Psoas muscle (tissue), 8 donors: ENCODE results near the gene CHST15. TPM values are rescaled to one million over a fixed set of nuclear protein-coding genes. Genes with fewer than 3 reads are reported as not detected.

Experiments used
- ATAC-seq, 4 donors: fragments of 200-7000 bp; cut with Tn5 transposase; one replicate each; pipeline ENCODE4 v1.9.1; 2020; ENCODE audit warnings: moderate library complexity in 3 of 4, mild to moderate bottlenecking in 2 of 4
- DNase-seq, 2 donors: peaks; one replicate each; pipeline ENCODE4 v3.0.0-alpha.2; 2020
- H3K27ac ChIP-seq: fragments of 200-600 bp; one replicate; pipeline ENCODE4 v1.8.0; 2022
- H3K27me3 ChIP-seq, 3 donors: fragments of 200-600 bp in 1 of 3; one replicate each; pipeline versions ENCODE4 v1.6.1 to v1.8.0; 2013 to 2022; ENCODE audit warnings: low read length in 2 of 3, mild to moderate bottlenecking in 2 of 3, moderate library complexity in 1 of 3; ENCODE audit not compliant: insufficient read depth in 3 of 3
- H3K36me3 ChIP-seq, 2 donors: fragments of 200-600 bp in 1 of 2; one replicate each; pipeline versions ENCODE4 v1.6.1 to v1.8.0; 2013 to 2022; ENCODE audit warnings: low read depth in 1 of 2, mild to moderate bottlenecking in 1 of 2, moderate library complexity in 1 of 2; ENCODE audit not compliant: insufficient read depth in 1 of 2
- H3K4me1 ChIP-seq: fragments of 200-600 bp; one replicate; pipeline ENCODE4 v1.8.0; 2022
- H3K4me3 ChIP-seq: fragments of 200-600 bp; one replicate; pipeline ENCODE4 v1.8.0; 2022; ENCODE audit warnings: mild to moderate bottlenecking
- H3K9me3 ChIP-seq: fragments of 200-600 bp; one replicate; pipeline ENCODE4 v1.8.0; 2022
- CTCF ChIP-seq: fragments of 200-600 bp; IDR thresholded peaks from one replicate; pipeline ENCODE4 v1.8.0; 2022; ENCODE audit warnings: antibody characterized with exemption
- WGBS, 3 donors: extraction: QIAGEN DNeasy Blood & Tissue Kit; methylation state at CpG; one replicate each; pipeline versions ENCODE4 v1.1.6 to v1.1.7; 2013; 5-methylcytosine and 5-hydroxymethylcytosine counted together
- intact Hi-C, 2 donors: fragments of 100-400 bp; cut with DNase I; formaldehyde crosslinking; loops; one replicate each; pipeline versions ENCODE4 v1.11.0 to v1.14.2; 2022
- polyA plus RNA-seq, 3 donors: library from polyadenylated mRNA; stranded (reverse); fragments of 200-250 nt; gene quantifications; one replicate each; pipeline ENCODE4 v1.2.3, GENCODE V29; 2013
- total RNA-seq, 4 donors: library from RNA; stranded (reverse); fragmentation: NEBNext Ultra II Directional in 2 of 4; extraction: Animal tissue kit (Norgen Biotek cat#: 25700) in 2 of 4; gene quantifications; one replicate each; pipeline versions ENCODE4 v1.2.1 to v1.2.4, GENCODE V29; 2021 to 2023
- donor health status: healthy with polysubstance abuse.
- donor health status: DM: no; HTN: no; CAD: no; lungs with moderate emphysema.
- donor health status: Bipolar disorder and iron deficiency.
- donor health status: healthy.
- donor health status: DM: yes; HTN: yes; CAD: no.
- donor health status: DM: no; HTN: no; CAD: no.
- donor health status: DM: no; HTN: no; CAD: no.
- donor health status: DM: yes; HTN: yes; CAD: no.

Gene CHST15
- total and polyA plus RNA-seq, 7 donors, result 3.6 to 39.2 (median 10.4) TPM

- Histone ChIP-seq H3K36me3 (peaks cover 0 to 11% of the 10 kb centered on the region in 2 donors), H3K9me3 (no peaks in the 10 kb centered on the region), H3K27ac (no peak overlapping the region), H3K4me1 (no peaks in the 10 kb centered on the region), H3K27me3 (no peaks in the 10 kb centered on the region), H3K4me3 (no peak overlapping the region)
- intact Hi-C loops, result loop anchor here in 1 of 2 donors (10.0 kb wide), 1 partner anchor 235 kb away; no protein-coding TSS in a partner anchor
- 90 to 92% (median 92%) methylated on average over 12 of the region's 12 CpGs for WGBS, 3 donors
- no peak for ATAC-seq
- no peak for DNase-seq
- no peak for TF ChIP-seq CTCF
These were observed 63.8 kb downstream of the CHST15 start for GRCh38 chr10:124029559-124029958.

DNA sequence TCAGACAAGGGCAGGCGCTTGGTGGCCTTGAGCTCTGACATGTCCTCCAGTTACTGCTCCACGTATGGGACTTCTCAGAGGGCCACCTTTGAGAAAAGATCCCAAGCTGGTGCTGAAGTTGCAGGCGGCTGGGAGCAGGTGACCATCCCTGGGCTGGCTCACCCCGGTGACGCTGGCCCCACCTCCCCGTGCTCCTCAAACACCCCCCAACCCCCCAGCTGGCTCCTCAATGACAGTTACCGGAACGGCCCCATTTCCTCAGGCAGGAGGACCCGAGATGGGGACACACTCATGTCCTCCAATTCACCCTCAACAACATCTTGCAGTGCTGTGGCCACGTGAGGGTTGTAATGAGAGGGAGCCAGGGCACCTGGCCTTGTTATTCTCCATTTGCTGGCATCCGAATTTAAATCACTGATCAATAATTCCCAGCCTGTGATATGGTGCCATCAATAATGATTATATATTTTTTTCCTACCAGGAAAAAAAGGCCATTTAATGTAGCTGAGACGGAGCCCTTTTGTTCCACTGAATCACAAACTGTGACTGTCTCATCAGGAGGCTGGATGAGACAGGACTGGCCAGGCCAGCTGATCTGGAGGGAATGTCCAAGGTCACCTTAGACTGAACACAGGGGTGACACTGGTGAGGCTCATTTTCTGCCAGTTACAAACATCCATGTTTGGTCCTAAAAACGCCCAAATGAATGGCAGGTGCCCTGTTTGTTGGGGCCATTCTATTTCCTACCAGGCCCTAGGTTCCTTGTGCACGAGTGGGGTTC is 64.5 kb downstream of the CHST15 start:
- H3K4me3 ChIP-seq, result no peak overlapping the region
- no peaks in the 10 kb centered on the region for H3K9me3 ChIP-seq
- no peak for ATAC-seq
- H3K4me1 ChIP-seq, result no peaks in the 10 kb centered on the region
- intact Hi-C loops, result loop anchor here in 1 of 2 donors (10.0 kb wide), 1 partner anchor 236 kb away; no protein-coding TSS in a partner anchor
- WGBS, 3 donors, result 78 to 92% (median 80%) methylated on average over 14 of the region's 14 CpGs
- H3K27ac ChIP-seq, result no peak overlapping the region
- peaks cover 0 to 7% of the 10 kb centered on the region in 2 donors for H3K36me3 ChIP-seq
- TF ChIP-seq CTCF, result no peak
- H3K27me3 ChIP-seq, result no peaks in the 10 kb centered on the region
- DNase-seq, result no peak

DNA sequence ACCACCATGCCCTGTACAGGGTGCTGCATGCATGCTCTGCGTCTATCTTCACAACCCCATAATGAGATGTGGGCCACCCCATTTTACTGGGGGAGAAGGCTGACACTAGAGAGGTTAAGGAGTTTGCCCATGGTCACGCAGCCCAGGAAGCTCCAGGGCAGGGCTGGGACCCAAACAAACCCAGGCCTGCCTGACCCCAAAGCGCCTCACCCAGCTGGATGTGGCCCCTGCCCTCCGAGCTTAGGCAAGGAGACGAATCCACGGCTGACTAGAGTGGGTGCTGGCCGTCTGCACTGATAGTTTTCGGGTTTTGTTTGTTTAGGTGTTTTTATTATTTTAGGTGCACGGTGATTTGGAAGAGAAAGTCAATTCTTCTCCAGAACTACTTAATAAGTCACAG is 65.7 kb downstream of the CHST15 start:
- H3K36me3 ChIP-seq, result peaks cover 0 to 4% of the 10 kb centered on the region in 2 donors
- H3K27ac ChIP-seq, result no peak overlapping the region
- H3K4me1 ChIP-seq, result no peaks in the 10 kb centered on the region
- TF ChIP-seq CTCF, result no peak
- H3K27me3 ChIP-seq, result no peaks in the 10 kb centered on the region
- no peak for ATAC-seq
- H3K4me3 ChIP-seq, result no peak overlapping the region
- WGBS, 3 donors, result 84 to 97% (median 86%) methylated on average over 9 of the region's 9 CpGs
- intact Hi-C loops, result loop anchor here in 1 of 2 donors (10.0 kb wide), 1 partner anchor 237 kb away; no protein-coding TSS in a partner anchor
- no peak for DNase-seq
- H3K9me3 ChIP-seq, result no peaks in the 10 kb centered on the region

- TF ChIP-seq CTCF, result no peak
- ATAC-seq, result no peak
- Histone ChIP-seq H3K4me1 (no peaks in the 10 kb centered on the region), H3K27me3 (no peaks in the 10 kb centered on the region), H3K9me3 (no peaks in the 10 kb centered on the region), H3K27ac (no peak overlapping the region), H3K36me3 (peaks cover 0 to 4% of the 10 kb centered on the region in 2 donors), H3K4me3 (no peak overlapping the region)
- no peak for DNase-seq
- whole genome bisulfite sequencing, 3 donors, result 59 to 68% (median 63%) methylated on average over 12 of the region's 12 CpGs
- intact Hi-C loops, result loop anchor here in 1 of 2 donors (10.0 kb wide), 1 partner anchor 238 kb away; no protein-coding TSS in a partner anchor
These were observed 66.3 kb downstream of the CHST15 start for GRCh38 chr10:124027031-124027611.
